CD14-positive monocyte (primary cell): Measurements from ENCODE around the gene RAB27A. TPM values are rescaled to one million over a fixed set of nuclear protein-coding genes. Genes with fewer than 3 reads are reported as not detected.

Source experiments
- DNase-seq, 3 donors: peaks; one replicate each; pipeline ENCODE4 v3.0.0-alpha.2; 2011 to 2022
- H2AFZ ChIP-seq: 2 replicates; pipeline ENCODE4 v1.6.0; 2012; ENCODE audit warnings: mild to moderate bottlenecking, low read depth, low read length, inconsistent platforms; ENCODE audit not compliant: insufficient read depth, poor library complexity, severe bottlenecking
- H3K27ac ChIP-seq, 2 donors: 1 replicate in 1 of 2; 2 replicates in 1 of 2; pipeline ENCODE4 v1.5.1; 2012 to 2013; ENCODE audit warnings: low read length in 2 of 2, control low read depth in 1 of 2, inconsistent platforms in 1 of 2, low read depth in 1 of 2, mild to moderate bottlenecking in 1 of 2
- H3K27me3 ChIP-seq, 2 donors: one replicate each; pipeline versions ENCODE4 v1.6.0 to v1.6.1; 2011 to 2013; ENCODE audit warnings: low read length in 2 of 2; ENCODE audit not compliant: control insufficient read depth in 2 of 2, insufficient read depth in 2 of 2
- H3K36me3 ChIP-seq, 2 donors: replicated peaks in 1 of 2; 1 replicate in 1 of 2; 2 replicates in 1 of 2; pipeline versions ENCODE4 v1.5.1 to v1.6.1; 2012 to 2013; ENCODE audit warnings: low read length in 2 of 2, control low read depth in 1 of 2, inconsistent platforms in 1 of 2, mild to moderate bottlenecking in 1 of 2; ENCODE audit not compliant: insufficient read depth in 2 of 2, control insufficient read depth in 1 of 2
- H3K4me1 ChIP-seq, 2 donors: 1 replicate in 1 of 2; 2 replicates in 1 of 2; pipeline versions ENCODE4 v1.5.1 to v1.6.1; 2012 to 2013; ENCODE audit warnings: low read length in 2 of 2, control low read depth in 1 of 2, inconsistent platforms in 1 of 2, mild to moderate bottlenecking in 1 of 2, moderate library complexity in 1 of 2; ENCODE audit not compliant: insufficient read depth in 2 of 2, control insufficient read depth in 1 of 2
- H3K4me2 ChIP-seq: replicated peaks from 2 replicates; pipeline ENCODE3; 2012; ENCODE audit warnings: low read length, moderate library complexity, mild to moderate bottlenecking; ENCODE audit not compliant: poor library complexity, severe bottlenecking; ENCODE audit errors: extremely low read depth
- H3K4me3 ChIP-seq, 3 experiments: fragments of 200-600 bp in 1 of 3; sonication (generic) in 1 of 3; replicated peaks in 1 of 3; 1 replicate in 2 of 3; 2 replicates in 1 of 3; pipeline ENCODE4 v1.5.1; 2011 to 2013; ENCODE audit warnings: low read length in 3 of 3, mild to moderate bottlenecking in 3 of 3, control low read depth in 2 of 3, low read depth in 2 of 3, inconsistent platforms in 1 of 3, moderate library complexity in 1 of 3
- H3K79me2 ChIP-seq: 2 replicates; pipeline ENCODE4 v1.6.0; 2012; ENCODE audit warnings: mild to moderate bottlenecking, control low read depth, inconsistent platforms, low read length, moderate library complexity; ENCODE audit not compliant: insufficient read depth
- H3K9ac ChIP-seq: 2 replicates; pipeline ENCODE4 v1.6.0; 2017; ENCODE audit warnings: low read length, mild to moderate bottlenecking; ENCODE audit not compliant: insufficient read depth, poor library complexity, severe bottlenecking
- H3K9me3 ChIP-seq, 2 donors: replicated peaks in 1 of 2; 1 replicate in 1 of 2; 2 replicates in 1 of 2; pipeline versions ENCODE4 v1.5.1 to v1.6.1; 2012 to 2013; ENCODE audit warnings: low read length in 2 of 2, control low read depth in 1 of 2; ENCODE audit not compliant: control insufficient read depth in 1 of 2, insufficient read depth in 1 of 2
- H4K20me1 ChIP-seq: 2 replicates; pipeline ENCODE4 v1.6.0; 2012; ENCODE audit warnings: mild to moderate bottlenecking, low read length, control low read depth, moderate library complexity; ENCODE audit not compliant: insufficient read depth
- H3K27ac Mint-ChIP-seq, 7 donors: one replicate each; pipeline ENCODE4 v1.8.0; 2020; ENCODE audit warnings: mild to moderate bottlenecking in 7 of 7, mixed read lengths in 7 of 7, moderate library complexity in 6 of 7, inconsistent platforms in 2 of 7
- H3K27me3 Mint-ChIP-seq, 3 donors: one replicate each; pipeline ENCODE4 v1.8.0; 2021 to 2022; ENCODE audit warnings: low read depth in 3 of 3, mild to moderate bottlenecking in 3 of 3, mixed read lengths in 3 of 3, moderate library complexity in 3 of 3, inconsistent platforms in 1 of 3
- H3K36me3 Mint-ChIP-seq, 2 donors: one replicate each; pipeline ENCODE4 v1.8.0; 2020; ENCODE audit warnings: mixed read lengths in 2 of 2, inconsistent platforms in 1 of 2, mild to moderate bottlenecking in 1 of 2
- H3K4me1 Mint-ChIP-seq: one replicate; pipeline ENCODE4 v1.8.0; 2020; ENCODE audit warnings: mild to moderate bottlenecking, mixed read lengths
- H3K4me3 Mint-ChIP-seq, 2 donors: one replicate each; pipeline ENCODE4 v1.8.0; 2020; ENCODE audit warnings: mild to moderate bottlenecking in 2 of 2, mixed read lengths in 2 of 2, moderate library complexity in 1 of 2
- H3K9me3 Mint-ChIP-seq, 7 donors: one replicate each; pipeline ENCODE4 v1.8.0; 2020 to 2022; ENCODE audit warnings: mixed read lengths in 7 of 7, mild to moderate bottlenecking in 6 of 7, moderate library complexity in 6 of 7, inconsistent platforms in 2 of 7
- WGBS: methylation state at CpG from one replicate; pipeline ENCODE4 v1.1.5; 2013; ENCODE audit warnings: missing lambda C conversion rate; ENCODE audit not compliant: insufficient coverage; 5-methylcytosine and 5-hydroxymethylcytosine counted together
- intact Hi-C, 2 donors: fragments of 100-400 bp; cut with micrococcal nuclease; formaldehyde crosslinking; loops; one replicate each; pipeline versions ENCODE4 v1.15.0 to v1.15.1; 2023
- polyA plus RNA-seq, 3 donors: library from polyadenylated mRNA; depleted of rRNA in 1 of 3; unstranded in 2 of 3; stranded (reverse) in 1 of 3; fragments of 300-500 nt in 2 of 3; fragments of >200 nt in 1 of 3; fragmentation: Illumina TruSeq in 2 of 3; gene quantifications; 1 replicate in 2 of 3; 2 replicates in 1 of 3; pipeline ENCODE4 v1.2.3, GENCODE V29; 2012 to 2021
- TF ChIP-seq, protein P1 (sequence below): fragments of 200-600 bp; IDR thresholded peaks from one replicate; pipeline ENCODE4 v1.8.0; 2022; ENCODE audit warnings: antibody characterized with exemption, mild to moderate bottlenecking

Gene RAB27A
- polyA plus RNA-seq, 3 donors = 70.1 to 159 (median 135) TPM

DNA sequence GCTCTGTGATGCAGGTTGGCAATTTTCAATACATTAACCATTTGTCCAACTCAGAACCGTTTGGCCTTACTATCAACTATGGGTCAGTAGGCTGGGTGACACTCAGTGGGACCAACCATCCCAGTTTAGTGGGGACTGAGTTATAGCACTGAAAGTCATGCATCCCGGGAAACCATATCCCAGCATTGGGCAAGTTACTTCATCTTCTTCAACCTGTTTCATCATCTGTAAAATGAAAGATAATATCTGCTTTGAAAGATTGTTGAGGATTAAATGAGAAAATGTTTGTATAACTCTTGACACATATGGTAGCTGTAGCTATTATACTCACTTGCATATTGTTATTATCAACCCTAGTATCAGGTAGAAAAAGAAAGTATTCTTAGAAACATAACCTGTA lies 11.9 kb downstream of the RAB27A start:
- H3K4me3 Mint-ChIP-seq = no peak overlapping the region
- H3K9me3 ChIP-seq = no peaks in the 10 kb centered on the region
- H3K27me3 Mint-ChIP-seq = no peaks in the 10 kb centered on the region
- peaks cover 98% of the 10 kb centered on the region for H3K79me2 ChIP-seq
- DNase-seq = no peak
- H3K27me3 ChIP-seq = no peaks in the 10 kb centered on the region
- peaks cover 31% of the 10 kb centered on the region for H4K20me1 ChIP-seq
- H3K27ac ChIP-seq = peak overlapping the region; percentile 76 to 77
- H3K4me1 ChIP-seq = peaks cover 74 to 88% of the 10 kb centered on the region in 2 donors
- H3K36me3 Mint-ChIP-seq = peaks cover 27 to 33% of the 10 kb centered on the region in 2 donors
- H3K4me1 Mint-ChIP-seq = peaks cover 85% of the 10 kb centered on the region
- peak overlapping the region; percentile 4 for H3K4me2 ChIP-seq
- intact Hi-C loops = no loop called here
- H2AFZ ChIP-seq = no peak overlapping the region
- peak overlapping the region; percentile 90 to 97 (median 91) for H3K27ac Mint-ChIP-seq
- TF ChIP-seq, protein P1, sequence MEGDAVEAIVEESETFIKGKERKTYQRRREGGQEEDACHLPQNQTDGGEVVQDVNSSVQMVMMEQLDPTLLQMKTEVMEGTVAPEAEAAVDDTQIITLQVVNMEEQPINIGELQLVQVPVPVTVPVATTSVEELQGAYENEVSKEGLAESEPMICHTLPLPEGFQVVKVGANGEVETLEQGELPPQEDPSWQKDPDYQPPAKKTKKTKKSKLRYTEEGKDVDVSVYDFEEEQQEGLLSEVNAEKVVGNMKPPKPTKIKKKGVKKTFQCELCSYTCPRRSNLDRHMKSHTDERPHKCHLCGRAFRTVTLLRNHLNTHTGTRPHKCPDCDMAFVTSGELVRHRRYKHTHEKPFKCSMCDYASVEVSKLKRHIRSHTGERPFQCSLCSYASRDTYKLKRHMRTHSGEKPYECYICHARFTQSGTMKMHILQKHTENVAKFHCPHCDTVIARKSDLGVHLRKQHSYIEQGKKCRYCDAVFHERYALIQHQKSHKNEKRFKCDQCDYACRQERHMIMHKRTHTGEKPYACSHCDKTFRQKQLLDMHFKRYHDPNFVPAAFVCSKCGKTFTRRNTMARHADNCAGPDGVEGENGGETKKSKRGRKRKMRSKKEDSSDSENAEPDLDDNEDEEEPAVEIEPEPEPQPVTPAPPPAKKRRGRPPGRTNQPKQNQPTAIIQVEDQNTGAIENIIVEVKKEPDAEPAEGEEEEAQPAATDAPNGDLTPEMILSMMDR = no peak
- H3K9me3 Mint-ChIP-seq = peaks cover 0 to 1% (median 0%) of the 10 kb centered on the region in 7 donors
- peak overlapping the region in 1 of 3 experiments; percentile 6 for H3K4me3 ChIP-seq
- H3K36me3 ChIP-seq = peaks cover 0 to 3% of the 10 kb centered on the region in 2 donors
- no peak overlapping the region for H3K9ac ChIP-seq
- WGBS = no CpG with 5 or more reads among the region's 2 CpGs

DNA sequence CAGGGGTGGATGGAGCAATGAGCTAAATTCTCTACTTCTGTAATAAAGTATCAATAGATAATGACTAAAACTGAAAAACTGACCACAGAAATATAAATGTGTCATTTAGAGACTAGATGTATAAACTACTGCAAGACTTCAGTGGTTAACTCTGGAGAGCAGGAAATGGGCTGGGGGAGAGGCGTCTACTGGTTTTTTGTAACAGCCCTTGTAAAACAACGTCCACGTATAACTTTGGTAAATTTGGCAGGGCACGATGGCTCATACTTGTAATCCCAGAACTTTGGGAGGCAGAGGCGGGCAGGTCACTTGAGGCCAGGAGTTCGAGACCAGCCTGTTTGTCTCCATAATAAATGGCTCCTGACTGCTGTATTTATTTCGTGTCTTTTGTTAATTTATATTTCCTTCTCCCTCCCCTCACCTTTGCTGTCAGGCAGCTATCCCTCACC lies 12.5 kb downstream of the RAB27A start:
- Histone ChIP-seq H3K27ac (peak overlapping the region; percentile 76 to 77), H4K20me1 (peaks cover 28% of the 10 kb centered on the region), H3K4me2 (peak overlapping the region; percentile 12), H3K4me3 (peak overlapping the region in 1 of 3 experiments; percentile 6), H3K79me2 (peaks cover 100% of the 10 kb centered on the region), H3K27me3 (no peaks in the 10 kb centered on the region), H3K4me1 (peaks cover 68 to 82% of the 10 kb centered on the region in 2 donors), H3K36me3 (peaks cover 0 to 3% of the 10 kb centered on the region in 2 donors), H2AFZ (no peak overlapping the region), H3K9ac (no peak overlapping the region), H3K9me3 (no peaks in the 10 kb centered on the region)
- Mint-ChIP-seq H3K27me3 (no peaks in the 10 kb centered on the region), H3K9me3 (peaks cover 0 to 2% (median 0%) of the 10 kb centered on the region in 7 donors), H3K27ac (peak overlapping the region; percentile 90 to 97 (median 91)), H3K4me3 (no peak overlapping the region), H3K36me3 (peaks cover 29 to 36% of the 10 kb centered on the region in 2 donors), H3K4me1 (peaks cover 80% of the 10 kb centered on the region)
- intact Hi-C loops = no loop called here
- TF ChIP-seq, protein P1 = no peak
- peak; percentile 55 to 64 (median 63) for DNase-seq
- 0% methylated on average over 5 of the region's 7 CpGs for WGBS
